Fibroblast of skin of left biceps (primary cell): ENCODE results near the gene ZNF398.
"Not testable (repeated sequence)": the region's sequence is repeated elsewhere in the genome, so short reads cannot be mapped to it uniquely, and the experiment has no call there.

Experiments
- DNase-seq, 2 experiments: peaks; one replicate each; pipeline ENCODE4 v3.0.0-alpha.2; 2013; ENCODE audit warnings: low read depth in 2 of 2

The ZNF398 gene

DNA sequence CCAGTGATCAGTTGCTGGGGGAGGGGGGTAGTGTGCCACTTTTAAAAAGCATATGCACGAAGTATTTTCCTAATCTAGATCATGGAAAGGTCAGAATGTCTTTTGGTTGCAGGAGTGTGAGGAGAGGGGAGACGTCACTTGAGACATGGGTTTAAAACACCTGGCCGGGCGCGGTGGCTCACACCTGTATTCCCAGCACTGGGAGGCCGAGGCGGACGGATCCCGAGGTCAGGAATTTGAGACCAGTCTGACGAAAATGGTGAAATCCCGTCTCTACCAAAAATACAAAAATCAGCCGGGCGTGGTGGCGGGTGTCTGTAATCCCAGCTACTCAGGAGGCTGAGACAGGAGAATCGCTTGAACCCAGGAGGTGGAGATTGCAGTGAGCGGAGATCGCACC lies 79.1 kb downstream of the ZNF398 start:
- not testable (repeated sequence) for DNase-seq

DNA sequence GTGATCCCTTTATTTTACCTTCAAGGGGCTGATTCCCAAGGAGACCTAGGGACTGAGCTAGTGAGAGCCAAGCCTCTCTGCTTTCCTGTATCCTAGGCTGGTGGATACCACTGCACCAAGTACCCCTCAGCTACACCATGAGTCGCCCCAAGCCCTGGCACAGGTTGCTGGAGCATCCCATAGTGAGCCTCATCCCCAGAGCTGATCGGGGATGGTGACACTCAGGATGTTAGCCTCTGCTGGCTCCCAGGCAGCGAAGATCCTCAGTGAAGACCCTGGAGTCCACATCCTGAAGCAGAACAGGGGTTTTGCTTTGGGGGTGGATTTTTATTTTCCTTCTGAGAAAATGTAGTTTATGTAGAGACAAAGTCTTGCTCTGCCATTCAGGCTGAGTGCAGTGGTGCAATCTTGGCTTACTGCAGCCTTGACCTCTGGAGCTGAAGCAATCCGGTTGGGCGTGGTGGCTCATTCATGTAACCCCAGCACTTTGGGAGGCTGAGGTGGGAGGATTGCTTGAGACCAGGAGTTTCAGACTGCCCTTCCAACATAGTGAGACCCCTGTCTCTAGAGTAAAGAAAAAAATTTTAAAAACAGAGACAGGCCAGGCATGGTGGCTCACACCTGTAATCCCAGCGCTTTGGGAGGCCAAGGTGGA lies 79.7 kb downstream of the ZNF398 start:
- no peak for DNase-seq

DNA sequence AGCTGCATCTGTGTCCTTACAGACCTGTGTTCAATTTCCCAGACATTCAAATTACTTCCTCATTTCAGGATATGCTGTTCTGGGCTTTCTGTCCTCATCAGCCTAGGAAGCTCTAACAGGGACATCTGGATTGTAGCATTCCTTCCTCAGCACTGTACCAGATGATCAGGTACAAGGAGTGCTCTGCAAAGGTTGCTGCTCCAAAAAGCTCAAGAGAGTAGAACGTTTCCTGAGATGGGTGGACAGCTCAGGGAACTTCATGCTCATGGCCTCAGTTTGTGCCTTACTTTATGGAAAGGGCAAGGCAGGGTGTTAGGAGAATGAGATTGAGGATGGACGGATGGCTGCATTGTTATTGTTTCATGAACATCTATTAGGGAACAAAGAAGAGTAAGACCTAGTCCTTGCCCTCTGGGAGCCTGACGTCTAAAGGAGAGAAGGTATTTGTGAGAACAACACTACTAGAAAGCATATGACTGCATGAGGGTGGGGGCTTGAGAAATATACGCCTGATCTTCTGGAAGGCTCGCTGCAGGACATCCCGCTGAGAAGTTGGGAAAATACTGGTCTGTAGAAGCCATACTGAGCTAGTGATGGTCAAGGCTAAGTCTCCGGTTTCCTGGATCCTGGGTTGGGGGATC lies 81.7 kb downstream of the ZNF398 start:
- DNase-seq = no peak

DNA sequence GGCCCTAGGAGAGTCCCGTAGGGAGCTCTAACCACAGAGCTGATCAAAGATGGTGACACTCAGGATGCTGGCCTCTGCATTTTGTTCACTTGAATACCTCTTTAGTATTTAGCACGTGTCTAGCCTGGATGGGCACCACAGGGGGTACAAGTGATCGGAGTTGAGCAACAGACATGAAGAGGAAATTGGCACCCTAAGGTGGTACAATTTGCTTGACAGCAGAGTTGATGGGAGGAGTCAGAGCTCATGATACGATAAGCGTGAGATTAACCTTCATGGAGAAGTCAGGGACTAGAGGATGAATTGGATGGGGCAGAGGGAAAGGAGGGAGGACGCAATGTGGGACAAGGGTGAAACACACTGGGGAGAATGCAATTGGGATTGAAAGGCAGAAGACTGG lies 82.3 kb downstream of the ZNF398 start:
- no peak for DNase-seq

DNA sequence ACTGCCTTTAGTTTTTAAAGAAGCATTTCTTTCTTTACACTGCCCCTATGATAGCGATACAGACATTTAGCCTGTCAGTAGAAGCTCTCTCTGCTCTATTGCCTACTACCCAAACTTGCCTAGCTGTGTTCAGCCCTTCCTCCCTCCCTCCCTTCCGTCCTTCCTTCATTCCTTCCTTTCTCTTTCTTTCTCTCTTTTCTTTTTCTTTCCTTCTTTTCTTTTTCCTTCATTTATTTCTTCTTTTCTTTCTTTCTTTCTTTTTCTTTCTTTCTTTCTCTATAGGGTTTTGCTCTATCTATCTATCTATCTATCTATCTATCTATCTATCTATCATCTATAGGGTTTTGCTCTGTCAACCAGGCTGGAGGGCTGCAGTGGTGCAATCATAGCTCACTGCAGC lies 85.1 kb downstream of the ZNF398 start:
- no peak for DNase-seq
